A549 (cell line): ENCODE measurements around the gene TRAF1.

Experiments used
- JUN ChIP-seq, 2 experiments: fragments of >200 bp; sonication (Bioruptor Twin); formaldehyde crosslinking; IDR thresholded peaks; 2 replicates in 1 of 2; 3 replicates in 1 of 2; pipeline ENCODE4 v1.6.1; 2016 to 2017
- MAX ChIP-seq: IDR thresholded peaks from 2 replicates; pipeline ENCODE4 v1.6.1; 2012
- POLR2A ChIP-seq: IDR thresholded peaks from 2 replicates; pipeline ENCODE4 v1.6.1; 2012; ENCODE audit warnings: mild to moderate bottlenecking, low read length
- RCOR1 ChIP-seq: fragments of 150-350 bp; IDR thresholded peaks from 2 replicates; pipeline ENCODE4 v1.6.1; 2014; ENCODE audit warnings: antibody characterized with exemption, low read length, low read depth
- REST ChIP-seq: fragments of 200-600 bp; sonication (generic); IDR thresholded peaks from 2 replicates; pipeline ENCODE4 v1.6.1; 2016; ENCODE audit warnings: antibody characterized with exemption, mild to moderate bottlenecking, moderate library complexity
- USF2 ChIP-seq: fragments of 450-650 bp; IDR thresholded peaks from 2 replicates; pipeline ENCODE4 v1.6.1; 2014; ENCODE audit warnings: antibody characterized with exemption
- TF ChIP-seq, protein P1 (sequence below): fragments of >200 bp; sonication (Bioruptor Twin); formaldehyde crosslinking; IDR thresholded peaks from 3 replicates; pipeline ENCODE4 v1.5.1; 2016

GRCh38 chr9:120857481-120857880 lies 69.1 kb downstream of the TRAF1 start:
- TF ChIP-seq RCOR1 (no peak), REST (no peak), USF2 (no peak), JUN (IDR thresholded peaks at IDR 0.05) (no peak), MAX (no peak), POLR2A (no peak)
- TF ChIP-seq, protein P1, sequence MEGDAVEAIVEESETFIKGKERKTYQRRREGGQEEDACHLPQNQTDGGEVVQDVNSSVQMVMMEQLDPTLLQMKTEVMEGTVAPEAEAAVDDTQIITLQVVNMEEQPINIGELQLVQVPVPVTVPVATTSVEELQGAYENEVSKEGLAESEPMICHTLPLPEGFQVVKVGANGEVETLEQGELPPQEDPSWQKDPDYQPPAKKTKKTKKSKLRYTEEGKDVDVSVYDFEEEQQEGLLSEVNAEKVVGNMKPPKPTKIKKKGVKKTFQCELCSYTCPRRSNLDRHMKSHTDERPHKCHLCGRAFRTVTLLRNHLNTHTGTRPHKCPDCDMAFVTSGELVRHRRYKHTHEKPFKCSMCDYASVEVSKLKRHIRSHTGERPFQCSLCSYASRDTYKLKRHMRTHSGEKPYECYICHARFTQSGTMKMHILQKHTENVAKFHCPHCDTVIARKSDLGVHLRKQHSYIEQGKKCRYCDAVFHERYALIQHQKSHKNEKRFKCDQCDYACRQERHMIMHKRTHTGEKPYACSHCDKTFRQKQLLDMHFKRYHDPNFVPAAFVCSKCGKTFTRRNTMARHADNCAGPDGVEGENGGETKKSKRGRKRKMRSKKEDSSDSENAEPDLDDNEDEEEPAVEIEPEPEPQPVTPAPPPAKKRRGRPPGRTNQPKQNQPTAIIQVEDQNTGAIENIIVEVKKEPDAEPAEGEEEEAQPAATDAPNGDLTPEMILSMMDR = no peak
